Heart right ventricle (tissue), 16 donors: ENCODE results near the gene TMPRSS5. TPM values are rescaled to one million over a fixed set of nuclear protein-coding genes. Genes with fewer than 3 reads are reported as not detected.

Source experiments
- ATAC-seq, 8 donors: fragments of 200-7000 bp; cut with Tn5 transposase; one replicate each; pipeline ENCODE4 v1.9.1; 2020; ENCODE audit warnings: mild to moderate bottlenecking in 8 of 8, moderate library complexity in 8 of 8, moderate number of reproducible peaks in 1 of 8
- DNase-seq, 2 donors: peaks; one replicate each; pipeline ENCODE4 v3.0.0-alpha.2; 2020
- H3K27ac ChIP-seq, 10 donors: fragments of 200-600 bp; sonication (generic) in 2 of 10; one replicate each; pipeline versions ENCODE4 v1.5.0 to v1.8.0; 2020 to 2022; ENCODE audit warnings: mild to moderate bottlenecking in 3 of 10
- H3K27me3 ChIP-seq, 7 donors: fragments of 200-600 bp; one replicate each; pipeline ENCODE4 v1.8.0; 2021 to 2022; ENCODE audit warnings: mild to moderate bottlenecking in 2 of 7
- H3K36me3 ChIP-seq, 9 donors: fragments of 200-600 bp; sonication (generic) in 1 of 9; one replicate each; pipeline versions ENCODE4 v1.5.0 to v1.8.0; 2020 to 2022; ENCODE audit warnings: mild to moderate bottlenecking in 2 of 9
- H3K4me1 ChIP-seq, 9 donors: fragments of 200-600 bp; sonication (generic) in 1 of 9; one replicate each; pipeline versions ENCODE4 v1.5.0 to v1.8.0; 2020 to 2022; ENCODE audit warnings: mild to moderate bottlenecking in 4 of 9
- H3K4me3 ChIP-seq, 10 donors: fragments of 200-600 bp; sonication (generic) in 2 of 10; one replicate each; pipeline versions ENCODE4 v1.5.0 to v1.8.0; 2020 to 2022; ENCODE audit warnings: mild to moderate bottlenecking in 7 of 10, moderate library complexity in 2 of 10
- H3K9me3 ChIP-seq, 11 donors: fragments of 200-600 bp in 10 of 11; sonication (generic) in 2 of 11; one replicate each; pipeline versions ENCODE4 v1.5.0 to v1.8.0; 2013 to 2022; ENCODE audit warnings: mild to moderate bottlenecking in 2 of 11, control low read depth in 1 of 11, moderate library complexity in 1 of 11
- WGBS, 2 donors: extraction: QIAGEN DNeasy Blood & Tissue Kit; methylation state at CpG; one replicate each; pipeline ENCODE4 v1.1.7; 2013; ENCODE audit warnings: inconsistent platforms in 1 of 2; 5-methylcytosine and 5-hydroxymethylcytosine counted together
- intact Hi-C, 10 donors: fragments of 100-400 bp; cut with DNase I; formaldehyde crosslinking; loops; one replicate each; pipeline versions ENCODE4 v1.11.1 to v1.14.2; 2022
- polyA plus RNA-seq, 2 donors: library from polyadenylated mRNA; stranded (reverse); fragments of 200-250 nt; gene quantifications; one replicate each; pipeline ENCODE4 v1.2.3, GENCODE V29; 2013
- total RNA-seq, 10 donors: library from RNA; stranded (reverse); fragmentation: NEBNext Ultra II Directional in 3 of 10; extraction: Animal tissue kit (Norgen Biotek cat#: 25700) in 3 of 10; gene quantifications; one replicate each; pipeline versions ENCODE4 v1.2.1 to v1.2.4, GENCODE V29; 2021 to 2023
- TF ChIP-seq, protein P1 (sequence below), 9 donors: fragments of 200-600 bp; sonication (generic) in 2 of 9; IDR thresholded peaks; one replicate each; pipeline versions ENCODE4 v1.5.0 to v1.8.0; 2021 to 2022; ENCODE audit warnings: antibody characterized with exemption in 9 of 9, mild to moderate bottlenecking in 5 of 9, moderate library complexity in 1 of 9
- donor health status: Arrhythmogenic right ventricular cardiomyopathy.
- donor health status: ischemic (EF 13 %, LVEDD 7.1; RV severe dilation, severe dysfunction).
- donor health status: healthy with polysubstance abuse.
- donor health status: DM: no; HTN: yes; CAD: no.
- donor health status: DM: no; HTN: no; CAD: no.
- donor health status: ischemic (EF 25% LVEDD 6.9; RV normal size, moderate dysfunction).
- donor health status: ischemic (EF 25% LVEDD 5.7; RV mildly dilated, moderate dysfunction).
- donor health status: healthy.
- donor health status: DM: yes; HTN: yes; CAD: no.
- donor health status: Ischemic cardiomyopathy.
- donor health status: ischemic (EF 35%, LVEDD 5.7; RV mildly dilated, moderate dysfunction).
- donor health status: nonischemic (EF 11% LVEDD 7.7; RV severe dilation, severe dysfunction).
- donor health status: DM: yes; HTN: yes; CAD: no.
- donor health status: PGD.
- donor health status: ischemic (EF 29% LVEDD 5.4; RV normal size, mild dysfunction).
- donor health status: nonischemic (EF 23%, LVEDD 6.1; RV moderate dilation, normal function).

TMPRSS5 gene
- total and polyA plus RNA-seq, 12 donors: 0.36 to 1.9 (median 0.48) TPM

DNA sequence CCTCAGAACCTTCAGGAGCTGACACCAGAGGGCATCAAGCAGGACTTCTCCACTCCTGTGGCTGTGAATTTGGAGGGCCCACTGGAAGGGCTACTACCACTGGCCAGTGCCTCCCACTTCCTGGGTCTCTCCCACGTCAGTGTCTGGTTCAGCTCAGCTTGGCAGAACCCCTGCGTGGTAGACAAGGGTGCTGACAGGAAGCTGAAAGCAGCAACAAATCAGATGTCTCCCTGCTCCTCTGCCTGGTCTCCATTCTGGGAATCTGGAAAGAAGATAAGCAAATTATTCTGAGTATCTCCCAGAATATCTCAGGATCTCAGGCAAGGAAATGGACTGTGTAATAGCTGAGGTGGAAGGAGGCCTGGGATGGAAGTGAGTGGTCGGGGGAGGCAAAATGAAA is 61.5 kb downstream of the TMPRSS5 start:
- intact Hi-C loops: no loop called here
- H3K27ac ChIP-seq: no peak overlapping the region
- H3K4me1 ChIP-seq: peaks cover 0 to 7% (median 0%) of the 10 kb centered on the region in 9 donors
- WGBS, 2 donors: 33 to 48% methylated on average over 3 of the region's 3 CpGs
- H3K36me3 ChIP-seq: no peaks in the 10 kb centered on the region
- H3K4me3 ChIP-seq: no peak overlapping the region
- ATAC-seq (peak in 5 of 8 donors; percentile 42 to 73 (median 67)), DNase-seq (no peak)
- H3K27me3 ChIP-seq: no peaks in the 10 kb centered on the region
- peaks cover 0 to 2% (median 0%) of the 10 kb centered on the region in 11 donors for H3K9me3 ChIP-seq
- TF ChIP-seq, protein P1, sequence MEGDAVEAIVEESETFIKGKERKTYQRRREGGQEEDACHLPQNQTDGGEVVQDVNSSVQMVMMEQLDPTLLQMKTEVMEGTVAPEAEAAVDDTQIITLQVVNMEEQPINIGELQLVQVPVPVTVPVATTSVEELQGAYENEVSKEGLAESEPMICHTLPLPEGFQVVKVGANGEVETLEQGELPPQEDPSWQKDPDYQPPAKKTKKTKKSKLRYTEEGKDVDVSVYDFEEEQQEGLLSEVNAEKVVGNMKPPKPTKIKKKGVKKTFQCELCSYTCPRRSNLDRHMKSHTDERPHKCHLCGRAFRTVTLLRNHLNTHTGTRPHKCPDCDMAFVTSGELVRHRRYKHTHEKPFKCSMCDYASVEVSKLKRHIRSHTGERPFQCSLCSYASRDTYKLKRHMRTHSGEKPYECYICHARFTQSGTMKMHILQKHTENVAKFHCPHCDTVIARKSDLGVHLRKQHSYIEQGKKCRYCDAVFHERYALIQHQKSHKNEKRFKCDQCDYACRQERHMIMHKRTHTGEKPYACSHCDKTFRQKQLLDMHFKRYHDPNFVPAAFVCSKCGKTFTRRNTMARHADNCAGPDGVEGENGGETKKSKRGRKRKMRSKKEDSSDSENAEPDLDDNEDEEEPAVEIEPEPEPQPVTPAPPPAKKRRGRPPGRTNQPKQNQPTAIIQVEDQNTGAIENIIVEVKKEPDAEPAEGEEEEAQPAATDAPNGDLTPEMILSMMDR (IDR thresholded peaks at IDR 0.05): no peak

DNA sequence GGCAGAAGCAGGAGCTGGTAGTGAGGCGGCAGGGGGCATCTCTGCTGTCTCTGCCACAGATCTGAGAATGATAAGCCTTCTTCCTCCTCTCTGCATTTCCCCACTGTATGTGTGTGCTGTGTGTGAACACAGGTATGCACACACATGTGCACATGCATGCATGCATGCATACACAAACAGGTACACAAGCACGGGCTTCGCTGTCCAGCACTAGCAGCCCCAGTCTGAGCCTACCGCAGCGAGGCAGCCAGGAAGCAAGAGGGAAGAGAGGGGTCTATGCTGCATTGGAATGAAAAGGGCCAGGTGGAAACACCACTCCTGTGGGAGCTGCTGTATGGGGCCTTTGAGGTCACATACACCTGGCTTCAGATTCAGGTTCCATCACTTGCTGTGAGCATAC is 62.4 kb downstream of the TMPRSS5 start:
- TF ChIP-seq, protein P1 (IDR thresholded peaks at IDR 0.05): no peak
- no peak for DNase-seq
- no peak for ATAC-seq
- H3K27ac ChIP-seq: no peak overlapping the region
- peaks cover 0 to 7% (median 0%) of the 10 kb centered on the region in 9 donors for H3K4me1 ChIP-seq
- H3K9me3 ChIP-seq: no peaks in the 10 kb centered on the region
- H3K4me3 ChIP-seq: no peak overlapping the region
- intact Hi-C loops: no loop called here
- 82 to 85% methylated on average over 5 of the region's 5 CpGs for WGBS, 2 donors
- H3K36me3 ChIP-seq: no peaks in the 10 kb centered on the region
- H3K27me3 ChIP-seq: no peaks in the 10 kb centered on the region

DNA sequence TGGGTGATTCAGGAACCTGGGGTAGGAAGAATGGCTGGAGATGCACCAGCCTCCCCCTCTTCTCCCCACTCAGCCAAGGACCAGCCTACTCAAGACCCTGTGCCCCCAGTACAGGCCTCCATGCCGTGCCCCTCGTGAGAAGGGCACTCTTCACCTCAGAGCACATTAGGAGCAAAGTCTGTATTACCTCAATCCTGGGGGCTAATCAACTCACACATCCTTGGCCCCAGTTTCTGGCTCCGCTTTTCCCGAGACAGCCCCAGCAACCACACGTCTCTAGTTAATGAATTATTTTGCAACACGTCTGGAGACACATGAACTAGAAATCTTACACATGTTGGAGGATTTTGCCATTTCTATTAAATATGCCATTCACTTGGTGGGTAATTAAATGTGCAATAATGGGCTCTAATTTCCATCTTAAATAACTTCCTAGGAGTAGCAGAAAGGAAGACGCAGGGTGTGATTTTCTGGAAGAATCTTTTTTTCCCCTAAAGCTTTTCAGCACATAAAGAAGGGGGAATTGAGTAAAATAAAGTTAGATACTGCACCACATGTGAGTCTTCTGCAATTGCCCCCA is 63.0 kb downstream of the TMPRSS5 start:
- Histone ChIP-seq H3K4me1 (peaks cover 0 to 7% (median 0%) of the 10 kb centered on the region in 9 donors), H3K9me3 (no peaks in the 10 kb centered on the region), H3K27me3 (no peaks in the 10 kb centered on the region), H3K4me3 (no peak overlapping the region), H3K36me3 (no peaks in the 10 kb centered on the region), H3K27ac (no peak overlapping the region)
- no peak for ATAC-seq
- no peak for DNase-seq
- TF ChIP-seq, protein P1 (IDR thresholded peaks at IDR 0.05): no peak
- WGBS, 2 donors: 78 to 83% methylated on average over 7 of the region's 7 CpGs
- intact Hi-C loops: no loop called here

DNA sequence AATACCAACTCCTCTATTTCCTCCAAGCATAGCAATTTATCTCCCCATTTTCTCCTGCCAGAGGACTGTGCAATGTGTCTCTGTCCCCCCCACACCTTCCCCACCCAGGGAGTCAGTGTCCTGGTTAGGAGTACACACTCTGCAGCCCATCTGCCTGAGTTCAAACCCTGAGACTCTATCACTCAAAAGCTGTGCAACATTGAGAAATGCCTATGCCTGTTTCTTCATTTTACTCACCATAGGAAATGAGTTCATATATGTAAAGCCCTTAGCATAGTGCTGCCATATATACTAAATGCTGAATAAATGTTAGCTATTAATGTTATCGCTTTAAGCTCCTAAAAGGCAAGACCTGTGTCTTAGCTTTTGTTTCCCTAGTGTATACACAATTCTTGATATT is 64.0 kb downstream of the TMPRSS5 start:
- Histone ChIP-seq H3K27ac (no peak overlapping the region), H3K27me3 (no peaks in the 10 kb centered on the region), H3K36me3 (no peaks in the 10 kb centered on the region), H3K4me1 (peaks cover 0 to 7% (median 0%) of the 10 kb centered on the region in 9 donors), H3K4me3 (no peak overlapping the region), H3K9me3 (no peaks in the 10 kb centered on the region)
- ATAC-seq: no peak
- TF ChIP-seq, protein P1 (IDR thresholded peaks at IDR 0.05): no peak
- 95 to 100% methylated on average over 1 of the region's 1 CpG for WGBS, 2 donors
- intact Hi-C loops: no loop called here
- no peak for DNase-seq
